Subcutaneous adipose tissue (tissue), 4 donors: ENCODE measurements around the gene SNAPC5. TPM values are rescaled to one million over a fixed set of nuclear protein-coding genes. Genes with fewer than 3 reads are reported as not detected.

Experiments used
- CTCF ChIP-seq: fragments of 450-650 bp; IDR thresholded peaks from one replicate; pipeline ENCODE4 v1.5.1; 2016; ENCODE audit warnings: low read depth, mild to moderate bottlenecking, control low read depth, antibody characterized with exemption, moderate library complexity
- small RNA-seq: library from RNA; depleted of rRNA; stranded (forward); fragments of <200 nt; gene quantifications from one replicate; pipeline ENCODE3, GENCODE V24; 2016
- total RNA-seq, 4 donors: library from RNA; depleted of rRNA; stranded (reverse); fragments of >200 nt; gene quantifications; one replicate each; pipeline ENCODE4 v1.1.0, GENCODE V29; 2016

Gene SNAPC5
- total RNA-seq, 4 donors from 2014 or later: 19.8 to 29.7 (median 21.9) TPM

GRCh38 chr15:66454143-66454542, 43.4 kb downstream of the SNAPC5 start:
- TF ChIP-seq CTCF: no peak

DNA sequence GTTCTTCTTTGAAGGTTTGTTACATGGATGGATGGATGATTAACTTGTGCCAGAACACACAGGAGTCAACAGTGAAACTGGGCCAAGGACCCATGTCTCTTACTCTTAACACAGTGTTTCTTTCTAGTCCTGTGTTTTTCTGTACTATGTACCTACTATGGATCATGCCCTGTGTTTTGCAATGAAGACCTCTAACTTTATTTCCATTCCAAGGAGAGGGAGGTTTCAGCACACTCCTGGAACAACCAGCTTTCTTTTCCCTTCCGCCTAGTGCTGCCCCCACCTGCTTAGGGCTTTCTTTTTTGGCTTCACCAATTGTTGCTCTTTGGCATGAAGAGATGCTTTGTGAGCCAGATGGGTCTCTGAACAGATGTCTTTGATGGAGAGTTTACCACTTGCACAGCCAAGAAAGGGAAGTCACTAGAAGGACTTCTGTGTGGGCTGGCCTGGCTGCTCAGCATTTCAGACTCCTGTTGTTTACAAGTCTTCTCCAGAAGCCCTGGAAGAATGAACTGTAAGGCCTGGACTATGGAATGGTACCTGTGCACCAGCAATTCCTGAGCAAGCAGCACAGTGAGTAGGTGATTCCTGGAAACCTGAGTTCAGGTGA, 44.5 kb downstream of the SNAPC5 start:
- TF ChIP-seq CTCF: no peak

GRCh38 chr15:66452420-66452819, 45.1 kb downstream of the SNAPC5 start:
- TF ChIP-seq CTCF: no peak

Small RNAs within 50 kb of the gene (small RNA-seq; reads per million reads assigned to genes)
- gene MIR4512: not detected
- not detected for gene RF01159
- gene SNORD16: not detected
- not detected for gene SNORD18A
- gene SNORD18B: not detected
- gene SNORD18C: not detected

Other genes starting within 250 kb of the SNAPC5 start
- not detected for gene MEGF11, start 244.0 kb downstream of the SNAPC5 start, total RNA-seq
- gene DIS3L, start 204.2 kb downstream of the SNAPC5 start, total RNA-seq: 10 to 100 TPM; 49.5 to 64.5 (median 55.2) TPM
- 10 to 100 TPM in 1 of 4 donors, 1 to 10 TPM in 3; 2.2 to 11.6 (median 7.1) TPM for gene TIPIN, start 141.1 kb downstream of the SNAPC5 start, total RNA-seq
- gene MAP2K1, start 110.8 kb downstream of the SNAPC5 start, total RNA-seq: 10 to 100 TPM; 57.6 to 70.7 (median 65.4) TPM
- gene RPL4, start 7.1 kb upstream of the SNAPC5 start, total RNA-seq: 1,000 to 10,000 TPM; 2,362 to 3,294 (median 2,460) TPM
- gene ZWILCH, start 7.6 kb upstream of the SNAPC5 start, total RNA-seq: 1 to 10 TPM; 2.9 to 6.0 (median 4.5) TPM
- gene LCTL, start 68.2 kb upstream of the SNAPC5 start, total RNA-seq: not detected
- gene SMAD6, start 204.5 kb upstream of the SNAPC5 start, total RNA-seq: 10 to 100 TPM in 3 of 4 donors, 1 to 10 TPM in 1; 9.2 to 68.8 (median 12.4) TPM